ENCODE data around the gene ESYT1. TPM values are rescaled to one million over a fixed set of nuclear protein-coding genes. Genes with fewer than 3 reads are reported as not detected.

ESYT1 gene
- total and polyA plus RNA-seq, 11 donors = 17.0 to 81.1 (median 43.4) TPM

DNA sequence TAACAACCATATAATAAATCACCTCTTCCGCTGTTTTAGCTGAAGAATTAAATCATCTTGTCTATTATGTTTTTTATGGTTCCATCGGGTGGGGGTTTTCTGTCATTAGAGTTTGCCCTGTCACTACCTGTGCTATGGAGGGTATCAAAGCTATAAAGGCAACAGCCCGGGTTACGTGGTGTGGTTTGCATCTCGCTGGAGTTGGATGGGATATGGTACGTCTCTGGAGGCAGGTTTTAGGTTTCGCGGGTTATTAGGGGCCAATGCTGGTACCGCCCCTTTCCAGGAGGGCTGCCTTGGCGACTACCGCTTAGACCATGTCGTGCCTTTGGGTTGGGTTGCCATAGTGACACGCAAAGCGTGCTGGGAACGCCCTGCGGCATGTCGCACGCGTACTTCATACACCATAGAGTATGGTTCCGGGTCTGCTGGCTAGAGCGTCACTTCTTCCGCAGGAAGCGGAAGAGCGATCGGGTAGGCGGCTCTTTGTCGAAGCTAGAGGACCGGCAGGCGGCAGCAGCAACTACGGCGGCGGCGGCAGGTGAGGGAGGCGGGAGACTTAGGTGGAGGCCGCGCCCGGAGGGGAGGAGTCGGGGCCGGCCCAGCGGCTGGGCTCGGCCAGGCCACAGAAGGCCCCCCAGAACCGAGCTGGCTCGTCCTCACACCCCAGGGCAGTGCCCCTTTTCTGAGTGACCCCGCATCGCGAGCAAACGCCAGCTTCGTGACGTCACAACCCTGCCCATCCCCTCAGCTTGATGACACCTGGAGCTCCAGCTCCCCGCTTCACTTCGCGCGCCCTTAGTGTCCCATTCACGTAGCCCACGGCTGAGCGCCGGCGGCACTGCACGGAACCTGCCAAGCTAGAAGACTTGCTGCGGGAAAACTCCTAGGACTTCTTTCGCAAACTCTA lies 10.0 kb upstream of the ESYT1 start, which contains the start of gene ZC3H10:
Gene ZC3H10 (plus strand): TSS at position 489 of the 910 bp plus-strand sequence. CDS start 2,297 bp downstream, outside the sequence.
- H3K27me3 ChIP-seq = no peaks in the 10 kb centered on the region
- ATAC-seq (peak; percentile 86 to 92 (median 87)), DNase-seq (peak; percentile 96 to 99 (median 97))
- H3K4me1 ChIP-seq = peaks cover 0 to 53% (median 25%) of the 10 kb centered on the region in 12 donors
- H3K27ac ChIP-seq = peak within 1 kb of the TSS; percentile 72 to 98 (median 94)
- intact Hi-C loops (cut with DNase I) = loop anchor here (1.0 to 10.0 kb wide), 11 partner anchors 39 to 199 kb away; partner anchors contain the start of genes MYL6 (in 6 of the 10), SMARCC2 (in 6 of the 10), NABP2 (in 4 of the 10) and RPS26 (in 2 of the 10)
- peak within 1 kb of the TSS; percentile 65 to 95 (median 78) for H3K4me3 ChIP-seq
- H3K36me3 ChIP-seq = peaks cover 0 to 46% (median 26%) of the 10 kb centered on the region in 9 donors
- WGBS, 4 donors = 1% methylated on average over 39 to 61 of the region's 61 CpGs
- TF ChIP-seq, protein P1, sequence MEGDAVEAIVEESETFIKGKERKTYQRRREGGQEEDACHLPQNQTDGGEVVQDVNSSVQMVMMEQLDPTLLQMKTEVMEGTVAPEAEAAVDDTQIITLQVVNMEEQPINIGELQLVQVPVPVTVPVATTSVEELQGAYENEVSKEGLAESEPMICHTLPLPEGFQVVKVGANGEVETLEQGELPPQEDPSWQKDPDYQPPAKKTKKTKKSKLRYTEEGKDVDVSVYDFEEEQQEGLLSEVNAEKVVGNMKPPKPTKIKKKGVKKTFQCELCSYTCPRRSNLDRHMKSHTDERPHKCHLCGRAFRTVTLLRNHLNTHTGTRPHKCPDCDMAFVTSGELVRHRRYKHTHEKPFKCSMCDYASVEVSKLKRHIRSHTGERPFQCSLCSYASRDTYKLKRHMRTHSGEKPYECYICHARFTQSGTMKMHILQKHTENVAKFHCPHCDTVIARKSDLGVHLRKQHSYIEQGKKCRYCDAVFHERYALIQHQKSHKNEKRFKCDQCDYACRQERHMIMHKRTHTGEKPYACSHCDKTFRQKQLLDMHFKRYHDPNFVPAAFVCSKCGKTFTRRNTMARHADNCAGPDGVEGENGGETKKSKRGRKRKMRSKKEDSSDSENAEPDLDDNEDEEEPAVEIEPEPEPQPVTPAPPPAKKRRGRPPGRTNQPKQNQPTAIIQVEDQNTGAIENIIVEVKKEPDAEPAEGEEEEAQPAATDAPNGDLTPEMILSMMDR (IDR thresholded peaks at IDR 0.05) = peak in 11 of 12 donors; percentile 24 to 80 (median 57)
- peak in 1 of 2 donors; percentile 89 for TF ChIP-seq POLR2A (IDR thresholded peaks at IDR 0.05)
- H3K9me3 ChIP-seq = no peaks in the 10 kb centered on the region

GRCh38 chr12:56118688-56119357 lies 9.2 kb upstream of the ESYT1 start:
- Histone ChIP-seq H3K9me3 (no peaks in the 10 kb centered on the region), H3K27ac (peak overlapping the region; percentile 39 to 98 (median 92)), H3K27me3 (no peaks in the 10 kb centered on the region), H3K4me3 (peak overlapping the region; percentile 63 to 95 (median 78)), H3K4me1 (peaks cover 0 to 58% (median 28%) of the 10 kb centered on the region in 12 donors), H3K36me3 (peaks cover 0 to 43% (median 19%) of the 10 kb centered on the region in 9 donors)
- 11 to 17% (median 13%) methylated on average over 13 of the region's 13 CpGs for WGBS, 4 donors
- intact Hi-C loops (cut with DNase I) = loop anchor here (1.0 to 10.0 kb wide), 12 partner anchors 38 to 198 kb away; partner anchors contain the start of genes SMARCC2 (in 8 of the 10), MYL6 (in 6 of the 10), NABP2 (in 4 of the 10) and RPS26 (in 2 of the 10)
- no peak for DNase-seq
- ATAC-seq = no peak
- TF ChIP-seq POLR2A (IDR thresholded peaks at IDR 0.05) = no peak
- TF ChIP-seq, protein P1 (IDR thresholded peaks at IDR 0.05) = no peak

DNA sequence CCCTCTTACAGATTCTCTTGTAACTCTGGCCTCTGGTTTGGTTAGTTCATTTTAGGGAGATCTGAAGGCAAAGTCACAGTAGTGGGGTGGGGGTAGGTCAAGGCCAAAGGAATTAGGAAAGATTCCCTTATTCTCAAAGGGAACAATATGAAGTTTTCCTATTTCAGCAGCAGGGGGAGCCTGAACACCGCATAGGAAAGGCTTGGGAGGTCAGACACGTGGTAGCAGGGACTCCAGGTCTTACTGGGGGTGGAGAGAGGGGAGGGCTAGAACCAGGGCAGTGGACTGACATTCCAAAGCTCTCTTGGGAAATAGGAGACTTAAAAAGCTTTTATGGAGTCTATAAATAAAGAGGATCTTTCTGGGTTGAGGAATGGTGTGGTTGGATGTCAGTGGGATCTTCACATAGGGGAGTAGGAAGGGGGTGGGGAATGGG lies 8.7 kb upstream of the ESYT1 start:
- peak; percentile 18 to 49 (median 42) for ATAC-seq
- Histone ChIP-seq H3K9me3 (no peaks in the 10 kb centered on the region), H3K4me3 (peak overlapping the region in 9 of 12 donors; percentile 66 to 95 (median 79)), H3K4me1 (peaks cover 0 to 58% (median 29%) of the 10 kb centered on the region in 12 donors), H3K27ac (peak overlapping the region; percentile 0 to 98 (median 90)), H3K27me3 (no peaks in the 10 kb centered on the region), H3K36me3 (peaks cover 0 to 41% (median 19%) of the 10 kb centered on the region in 9 donors)
- peak in 4 of 5 donors; percentile 77 to 83 (median 81) for DNase-seq
- 0 to 1% (median 0%) methylated on average over 2 of the region's 2 CpGs for WGBS, 4 donors
- intact Hi-C loops (cut with DNase I) = loop anchor here (1.0 to 10.0 kb wide), 11 partner anchors 38 to 198 kb away; partner anchors contain the start of genes SMARCC2 (in 8 of the 10), MYL6 (in 6 of the 10), NABP2 (in 3 of the 10) and RPS26 (in 2 of the 10)
- TF ChIP-seq, protein P1 (IDR thresholded peaks at IDR 0.05) = peak; percentile 63 to 89 (median 78)
- TF ChIP-seq POLR2A (IDR thresholded peaks at IDR 0.05) = no peak

Data from heart left ventricle (tissue), 16 donors.